GM21447 (cell line): ENCODE measurements around the gene NFATC1.

Experiments
- ATAC-seq: cut with Tn5 transposase; IDR thresholded peaks from one replicate; pipeline ENCODE4 v1.9.1; 2021; ENCODE audit not compliant: unreplicated experiment

Gene NFATC1

DNA sequence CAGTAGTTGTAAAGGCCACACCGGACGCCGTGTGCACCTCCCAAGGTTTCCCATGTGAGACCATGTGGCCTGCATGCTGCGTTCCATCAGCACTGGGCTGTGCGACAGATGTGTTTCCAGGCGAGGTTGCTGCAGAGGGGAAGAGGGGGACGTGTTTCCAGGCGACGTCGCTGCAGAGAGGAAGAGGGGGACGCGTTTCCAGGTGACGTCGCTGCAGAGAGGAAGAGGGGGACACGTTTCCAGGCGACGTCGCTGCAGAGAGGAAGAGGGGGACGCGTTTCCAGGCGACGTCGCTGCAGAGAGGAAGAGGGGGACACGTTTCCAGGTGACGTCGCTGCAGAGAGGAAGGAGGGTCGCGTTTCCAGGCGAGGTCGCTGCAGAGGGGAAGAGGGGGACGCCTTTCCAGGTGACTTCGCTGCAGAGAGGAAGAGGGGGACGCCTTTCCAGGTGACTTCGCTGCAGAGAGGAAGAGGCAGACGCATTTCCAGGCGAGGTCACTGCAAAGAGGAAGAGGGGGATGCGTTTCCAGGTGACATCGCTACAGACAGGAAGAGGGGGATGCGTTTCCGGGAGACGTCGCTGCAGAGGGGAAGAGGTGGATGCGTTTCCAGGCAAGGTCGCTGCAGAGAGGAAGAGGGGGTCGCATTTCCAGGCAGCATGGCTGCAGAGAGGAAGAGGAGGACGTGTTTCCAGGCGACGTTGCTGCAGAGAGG is 24.5 kb downstream of the NFATC1 start:
- no peak for ATAC-seq

DNA sequence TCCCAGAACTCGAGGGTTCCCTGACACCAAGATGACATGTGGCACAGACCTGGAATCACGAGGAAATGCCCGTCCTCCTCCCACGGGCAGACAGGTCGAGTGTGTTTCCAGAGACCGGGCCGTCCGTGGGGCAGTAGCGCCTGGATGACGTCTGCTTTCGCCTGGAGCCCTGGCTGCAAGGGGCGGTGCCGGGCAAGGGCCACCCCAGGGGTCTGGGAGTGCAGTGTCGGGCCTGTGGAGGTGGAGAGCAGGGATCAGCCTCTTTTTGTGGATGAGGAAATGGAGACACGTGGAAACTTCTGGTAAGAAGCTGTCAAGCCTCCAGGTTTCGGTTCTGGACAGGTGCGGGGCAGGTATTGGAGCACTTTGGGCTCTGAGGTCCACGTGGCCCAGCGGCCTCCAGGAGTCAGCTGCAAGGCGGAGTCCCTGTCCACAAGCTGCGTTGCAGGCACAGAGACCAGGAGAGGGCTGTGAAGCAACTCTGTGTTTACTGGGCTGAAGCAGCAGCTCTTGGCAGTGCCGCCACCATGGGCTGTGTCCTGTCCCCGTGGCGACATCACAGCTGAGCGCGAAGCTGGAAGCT is 25.6 kb downstream of the NFATC1 start:
- ATAC-seq: no peak

DNA sequence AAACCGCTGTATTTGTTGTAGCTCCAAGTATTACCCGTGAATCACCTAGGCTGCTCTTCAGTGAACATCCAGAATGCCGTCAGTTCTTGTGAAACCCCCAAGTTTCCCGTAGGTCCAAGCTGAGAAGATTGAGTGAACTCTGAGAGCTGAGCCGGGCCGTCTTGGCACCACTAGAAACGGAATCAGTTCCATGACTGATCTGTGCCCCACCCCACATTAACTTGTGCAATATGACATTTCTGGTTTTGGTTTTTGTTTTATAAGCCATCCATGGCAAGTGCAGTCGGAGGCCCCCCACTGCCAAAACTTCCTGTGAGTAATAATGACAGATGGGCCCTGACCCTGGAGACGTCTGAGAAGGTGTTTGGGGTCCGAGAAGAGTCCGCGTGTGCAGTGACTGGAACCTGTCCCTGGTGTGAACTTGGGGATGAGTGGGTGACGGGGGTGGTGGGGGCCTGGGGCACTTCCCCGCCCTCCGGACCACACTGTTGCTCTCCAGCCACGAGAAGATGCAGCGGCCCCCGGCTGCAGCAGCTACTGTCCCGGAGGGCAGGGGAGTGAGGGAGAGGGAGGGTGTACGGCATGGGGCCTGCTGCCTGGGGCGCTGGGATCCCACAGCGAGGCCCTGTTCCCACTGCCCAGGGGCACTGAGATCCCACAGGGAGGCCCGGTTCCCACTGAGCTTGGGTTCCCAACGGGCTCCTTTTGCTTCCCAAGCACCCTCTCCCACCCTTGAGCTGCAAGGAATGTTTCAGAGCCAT is 26.5 kb downstream of the NFATC1 start:
- ATAC-seq: peak; percentile 68

DNA sequence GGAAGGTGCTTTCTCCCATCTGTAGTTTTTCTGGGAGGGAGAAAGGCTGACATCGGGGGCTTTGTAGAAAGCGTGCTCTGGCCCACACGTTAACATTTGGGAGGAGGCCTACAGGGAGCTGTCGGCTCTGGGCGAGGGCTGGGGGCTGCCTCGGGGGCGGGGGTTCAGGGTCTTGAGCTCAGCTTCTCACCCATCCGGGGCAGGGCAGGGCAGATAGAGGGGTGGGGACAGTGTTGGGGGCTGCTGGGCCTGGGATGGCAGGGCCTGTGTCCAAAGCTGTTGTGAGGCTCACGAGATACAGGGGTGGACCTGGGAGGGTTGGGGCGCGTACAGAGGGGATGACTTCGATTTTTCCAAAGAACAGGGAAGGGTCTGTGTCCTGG is 27.0 kb downstream of the NFATC1 start:
- ATAC-seq: no peak

DNA sequence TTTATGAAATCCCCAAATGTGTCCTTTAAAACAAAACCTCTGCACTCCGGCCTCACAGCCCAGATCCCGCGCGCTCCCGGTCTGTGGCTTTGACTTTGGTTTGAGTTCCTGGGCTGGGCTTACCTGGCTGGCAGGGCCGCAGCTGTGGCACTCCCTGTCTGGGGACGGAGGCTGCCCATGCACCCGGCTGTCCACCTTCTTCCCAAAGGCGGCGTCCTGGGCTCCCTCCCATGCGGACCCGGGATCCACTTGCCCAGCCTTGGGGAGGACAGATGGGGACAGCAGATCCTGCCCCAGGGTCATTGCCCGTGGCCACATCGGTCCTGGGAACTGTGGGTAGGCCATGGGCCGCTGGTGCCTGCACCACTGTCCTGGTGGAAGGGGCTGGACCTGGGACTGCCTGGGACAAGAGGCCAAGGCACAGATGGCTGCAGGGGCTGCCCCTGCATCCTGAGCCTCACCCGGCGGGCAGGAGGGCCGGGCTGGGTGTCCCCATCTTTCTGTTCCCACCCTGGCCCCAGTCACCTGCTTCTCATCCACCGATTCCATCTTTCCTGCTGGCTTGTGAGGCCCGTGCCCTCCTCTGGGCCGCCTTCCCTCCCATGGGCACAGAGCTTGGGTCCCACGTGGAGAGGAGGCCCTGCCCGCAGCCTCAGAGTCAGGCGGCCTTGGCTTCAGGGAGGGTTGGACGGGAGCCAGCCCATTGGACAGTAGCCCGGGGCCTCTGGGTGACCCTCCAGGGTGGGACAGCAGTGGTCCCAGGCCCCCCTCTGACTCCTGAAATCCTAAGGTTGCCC is 27.7 kb downstream of the NFATC1 start:
- ATAC-seq: no peak

DNA sequence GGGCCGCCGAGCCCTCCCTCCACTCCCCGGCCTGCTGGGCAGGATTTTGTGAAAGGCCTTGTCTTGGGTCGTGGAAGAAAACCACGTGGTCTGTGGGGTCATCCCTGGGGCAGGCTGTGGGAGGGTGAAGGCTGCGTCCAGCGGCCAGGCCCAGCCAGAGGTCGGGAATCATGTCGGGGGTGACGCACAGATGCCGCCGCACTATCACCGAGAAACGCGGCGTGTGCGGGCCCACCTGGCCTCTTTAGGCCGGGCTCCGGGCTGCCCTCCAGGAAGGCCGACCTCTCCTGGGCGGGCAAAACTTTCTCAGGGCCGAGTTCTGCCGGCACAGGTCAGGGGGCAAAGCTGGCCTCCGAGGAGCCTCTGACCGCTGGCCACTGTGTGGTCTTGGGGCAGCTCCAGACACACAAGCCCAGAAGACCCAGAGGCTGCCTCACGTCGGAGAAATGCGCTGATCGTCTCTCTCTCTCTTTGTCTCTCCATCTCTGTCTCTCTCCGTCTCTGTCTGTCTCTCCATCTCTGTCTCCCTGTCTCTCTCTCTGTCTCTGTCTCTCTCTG is 28.4 kb downstream of the NFATC1 start:
- ATAC-seq: no peak

DNA sequence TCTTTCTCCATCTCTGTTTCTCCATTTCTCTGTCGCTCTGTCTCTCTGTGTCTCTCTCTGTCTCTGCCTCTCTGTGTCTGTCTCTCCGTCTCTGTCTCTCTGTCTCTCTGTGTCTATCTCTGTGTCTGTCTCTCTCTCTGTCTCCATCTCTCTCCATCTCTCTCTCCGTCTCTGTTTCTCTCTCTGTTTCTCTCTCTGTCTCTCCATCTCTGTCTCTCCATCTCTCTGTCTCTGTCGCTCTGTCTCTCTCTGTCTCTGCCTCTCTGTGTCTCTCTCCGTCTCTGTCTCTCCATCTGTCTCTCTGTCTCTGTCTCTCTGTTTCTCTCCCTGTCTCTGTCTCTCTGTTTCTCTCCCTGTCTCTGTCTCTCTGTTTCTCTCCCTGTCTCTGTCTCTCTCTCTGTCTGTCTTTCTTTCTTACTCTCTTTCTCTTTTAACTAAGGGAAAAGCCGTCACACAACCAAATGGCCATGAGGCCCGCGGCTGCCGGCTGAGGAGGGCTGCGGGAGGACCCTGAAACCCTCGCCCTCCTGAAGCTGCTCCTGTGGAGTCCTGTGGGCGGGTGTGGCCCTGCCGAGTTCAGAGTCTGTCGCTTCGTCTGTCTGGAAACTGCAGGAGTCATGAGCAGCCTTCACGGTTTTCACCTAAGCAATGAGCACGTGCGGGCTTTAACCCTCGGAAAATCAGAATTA is 29.3 kb downstream of the NFATC1 start:
- no peak for ATAC-seq

DNA sequence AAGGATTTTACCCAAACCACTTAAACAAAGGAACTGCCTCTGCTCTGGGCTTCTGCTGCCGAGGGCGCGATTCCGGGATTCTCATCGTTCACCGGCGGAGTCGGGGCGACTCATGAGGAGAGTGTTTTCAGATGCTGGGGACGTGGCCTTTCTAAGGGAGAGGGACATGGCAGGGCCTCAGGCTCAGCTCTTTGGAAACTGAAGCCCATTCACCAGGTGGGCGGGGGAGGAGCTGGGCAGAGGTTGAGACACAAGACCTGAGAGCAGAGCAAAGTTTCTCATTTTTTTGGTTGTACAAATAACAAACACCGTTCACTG is 29.8 kb downstream of the NFATC1 start:
- no peak for ATAC-seq

DNA sequence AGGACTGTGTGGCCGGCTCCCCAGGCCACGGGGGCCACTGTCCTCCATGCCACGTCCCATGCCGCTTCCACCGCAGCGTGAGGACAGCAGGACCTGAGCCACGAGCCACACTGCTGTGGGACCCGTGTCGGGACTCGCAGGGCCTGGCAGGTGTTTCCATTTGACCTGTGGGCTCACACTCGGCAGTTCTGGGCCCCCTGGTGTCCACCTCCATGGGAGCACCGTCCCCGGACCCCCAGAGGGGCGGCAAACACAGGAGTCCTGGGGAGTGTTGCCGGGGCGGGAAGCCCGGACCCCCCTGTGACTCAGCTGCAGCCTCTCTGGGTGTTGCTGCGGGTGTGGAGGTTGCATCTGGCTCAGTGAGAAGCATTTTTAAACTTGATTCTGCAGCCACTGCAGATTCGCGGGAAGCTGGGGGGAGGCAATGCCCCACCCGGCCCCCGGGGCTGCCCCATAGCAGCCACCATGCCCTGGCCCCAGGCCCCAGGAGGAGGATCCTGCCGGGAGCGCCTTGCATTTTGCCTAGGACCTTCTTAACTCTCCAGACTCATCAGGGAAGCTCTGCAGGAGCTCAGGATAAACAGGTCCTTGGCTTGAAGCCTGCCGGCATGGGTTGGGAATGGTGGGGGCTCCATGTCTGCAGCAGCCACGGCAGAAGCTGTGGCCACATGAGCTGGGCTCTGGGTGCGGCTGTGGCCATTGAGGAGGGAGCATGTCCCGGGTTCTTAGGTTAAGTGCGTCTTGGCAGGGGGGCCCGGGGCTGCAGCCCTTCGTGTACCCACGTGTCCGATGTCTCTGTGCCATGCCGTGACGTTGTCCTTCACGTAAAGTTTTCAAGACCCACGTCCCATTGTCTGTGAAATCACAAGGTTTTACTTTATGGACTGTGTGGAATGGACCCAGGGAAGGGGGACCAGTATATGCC is 30.9 kb downstream of the NFATC1 start:
- ATAC-seq: no peak

DNA sequence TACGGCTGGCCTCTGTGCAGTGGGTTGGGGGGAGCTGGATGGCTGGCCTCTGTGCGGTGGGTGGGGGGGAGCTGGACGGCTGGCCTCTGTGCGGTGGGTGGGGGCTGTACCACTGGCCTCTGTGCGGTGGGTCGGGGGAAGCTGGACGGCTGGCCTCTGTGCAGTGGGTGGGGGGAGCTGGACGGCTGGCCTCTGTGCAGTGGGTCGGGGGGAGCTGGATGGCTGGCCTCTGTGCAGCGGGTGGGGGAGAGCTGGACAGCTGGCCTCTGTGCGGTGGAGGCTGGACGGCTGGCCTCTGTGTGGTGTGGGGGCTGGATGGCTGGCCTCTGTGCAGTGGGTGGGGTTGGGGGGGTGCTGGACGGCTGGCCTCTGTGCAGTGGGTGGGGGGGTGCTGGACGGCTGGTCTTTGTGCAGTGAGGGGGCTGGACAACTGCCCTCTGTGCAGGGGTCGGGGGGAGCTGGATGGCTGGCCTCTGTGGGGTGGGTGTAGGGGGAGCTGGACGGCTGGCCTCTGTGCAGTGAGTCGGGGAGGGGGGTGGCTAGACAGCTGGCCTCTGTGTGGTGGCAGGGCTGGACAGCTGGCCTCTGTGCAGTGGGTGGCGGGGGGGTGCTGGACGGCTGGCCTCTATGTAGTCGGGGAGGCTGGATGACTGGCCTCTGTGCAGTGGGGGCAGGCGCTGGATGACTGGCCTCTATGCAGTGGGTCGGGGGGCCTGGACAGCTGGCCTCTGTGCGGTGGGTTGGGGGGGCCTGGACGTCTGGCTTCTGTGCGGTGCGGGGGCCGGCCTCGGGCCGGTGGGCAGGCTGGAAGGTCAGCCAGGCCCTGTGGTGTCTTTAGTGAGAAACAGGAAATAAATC is 31.9 kb downstream of the NFATC1 start:
- no peak for ATAC-seq

DNA sequence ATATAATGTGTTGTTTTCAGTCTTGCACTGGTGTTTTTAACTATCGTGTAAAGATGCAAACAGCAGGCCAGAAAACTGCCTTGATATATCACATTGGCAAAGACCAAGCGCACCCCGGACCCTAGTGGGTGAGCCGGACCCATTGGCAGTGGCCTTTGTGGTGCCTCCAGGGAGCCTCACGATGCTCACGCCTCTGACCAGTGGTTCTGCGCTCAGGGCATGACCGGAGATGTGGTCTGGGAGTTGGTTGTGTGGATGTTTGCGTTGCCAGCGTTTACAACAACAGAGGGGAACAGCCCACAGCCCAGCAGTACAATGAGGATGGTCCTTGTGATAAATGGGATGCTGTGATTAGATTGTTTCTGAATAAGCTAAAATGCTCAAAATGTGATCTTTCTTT is 32.6 kb downstream of the NFATC1 start:
- ATAC-seq: no peak

DNA sequence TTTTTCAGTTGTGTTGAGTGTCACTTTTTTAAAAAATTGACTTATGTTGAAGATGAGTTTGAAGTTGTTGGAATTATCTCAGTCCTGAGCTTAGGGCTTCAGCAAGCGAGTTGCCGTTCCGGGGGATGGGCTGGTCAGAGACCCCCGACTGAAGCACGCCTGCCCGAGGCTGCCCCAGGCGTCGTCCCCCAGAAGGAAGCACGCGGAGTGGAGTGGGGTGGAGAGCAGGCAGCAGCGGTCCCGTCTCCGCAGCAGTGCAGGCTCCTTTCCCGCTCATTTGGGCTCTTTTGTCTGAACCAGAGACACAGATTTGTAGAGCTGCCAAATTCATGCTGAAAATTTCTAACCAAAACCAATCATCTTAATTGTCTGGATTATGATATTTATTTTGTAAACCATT is 33.7 kb downstream of the NFATC1 start:
- ATAC-seq: no peak

DNA sequence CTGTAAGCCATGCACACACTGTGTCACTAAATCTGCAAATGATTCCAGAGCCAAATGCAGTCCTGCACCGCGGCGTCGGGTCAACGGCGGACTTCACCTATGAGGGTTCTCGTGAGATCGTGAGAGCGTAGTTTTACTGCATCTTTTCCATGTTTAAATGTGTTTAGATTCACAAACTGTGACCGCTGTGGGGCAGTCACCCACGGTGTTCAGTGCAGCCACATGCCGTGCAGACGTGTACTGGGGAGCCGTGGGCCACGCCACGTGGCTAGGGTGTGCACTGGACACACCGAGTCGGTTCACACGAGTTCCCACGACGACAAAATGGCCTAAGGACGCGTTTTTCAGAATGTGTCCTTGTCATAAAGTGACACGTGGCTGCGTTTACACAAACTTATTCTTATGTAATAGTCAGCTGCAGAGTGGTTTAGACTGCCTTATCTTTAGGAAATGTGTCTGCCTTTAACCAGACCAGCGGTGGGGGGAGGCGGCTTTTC is 34.1 kb downstream of the NFATC1 start:
- ATAC-seq: no peak

DNA sequence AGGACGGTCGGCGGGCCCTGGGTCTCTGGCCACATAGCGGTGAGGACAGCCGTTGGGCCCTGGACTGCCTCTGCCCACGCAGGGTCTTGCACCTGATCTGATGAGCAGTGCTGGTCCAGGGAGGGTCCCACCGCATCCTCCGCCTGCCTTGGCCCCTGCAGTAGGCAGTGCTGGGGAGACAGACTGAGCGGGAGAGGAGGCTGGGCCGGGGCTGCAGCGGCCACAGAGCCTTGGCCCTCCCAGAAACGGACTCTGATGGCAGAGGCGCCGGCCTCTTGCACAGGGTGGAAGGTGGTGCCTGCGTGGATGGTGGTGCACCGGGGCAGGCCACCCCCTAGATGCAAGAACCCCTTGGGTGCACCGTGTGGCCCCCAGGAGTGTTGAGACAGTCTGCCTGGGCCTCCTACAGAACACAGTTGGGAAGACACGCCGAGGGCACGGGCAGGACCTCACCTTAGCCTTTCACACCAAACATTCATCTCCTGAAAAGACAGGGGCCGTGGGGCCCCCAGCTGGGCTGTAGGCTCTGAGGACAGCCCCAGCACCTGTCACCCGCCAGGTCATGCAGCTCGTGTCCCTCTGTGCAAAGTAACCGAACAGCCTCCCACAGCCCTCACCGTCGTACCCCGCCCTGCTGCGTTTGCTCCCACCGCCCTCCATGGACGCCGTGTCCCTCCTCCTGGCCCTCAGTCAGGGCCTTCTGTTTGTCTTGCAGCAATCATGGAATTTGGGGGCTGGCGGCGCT is 36.8 kb downstream of the NFATC1 start:
- no peak for ATAC-seq

DNA sequence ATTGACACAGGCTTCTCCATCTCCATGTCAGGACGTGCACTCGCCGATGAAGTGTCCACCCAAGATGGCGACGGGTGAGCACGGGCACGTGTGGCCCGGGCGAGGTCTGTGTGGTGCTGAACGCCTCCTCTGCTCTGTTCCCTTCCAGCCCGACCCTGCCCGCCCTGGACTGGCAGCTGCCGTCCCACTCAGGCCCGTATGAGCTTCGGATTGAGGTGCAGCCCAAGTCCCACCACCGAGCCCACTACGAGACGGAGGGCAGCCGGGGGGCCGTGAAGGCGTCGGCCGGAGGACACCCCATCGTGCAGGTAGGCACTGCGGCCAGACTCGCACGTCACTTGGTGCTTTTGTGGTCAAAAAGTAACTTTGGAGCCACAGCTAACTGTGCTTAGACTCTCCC is 37.7 kb downstream of the NFATC1 start:
- no peak for ATAC-seq

DNA sequence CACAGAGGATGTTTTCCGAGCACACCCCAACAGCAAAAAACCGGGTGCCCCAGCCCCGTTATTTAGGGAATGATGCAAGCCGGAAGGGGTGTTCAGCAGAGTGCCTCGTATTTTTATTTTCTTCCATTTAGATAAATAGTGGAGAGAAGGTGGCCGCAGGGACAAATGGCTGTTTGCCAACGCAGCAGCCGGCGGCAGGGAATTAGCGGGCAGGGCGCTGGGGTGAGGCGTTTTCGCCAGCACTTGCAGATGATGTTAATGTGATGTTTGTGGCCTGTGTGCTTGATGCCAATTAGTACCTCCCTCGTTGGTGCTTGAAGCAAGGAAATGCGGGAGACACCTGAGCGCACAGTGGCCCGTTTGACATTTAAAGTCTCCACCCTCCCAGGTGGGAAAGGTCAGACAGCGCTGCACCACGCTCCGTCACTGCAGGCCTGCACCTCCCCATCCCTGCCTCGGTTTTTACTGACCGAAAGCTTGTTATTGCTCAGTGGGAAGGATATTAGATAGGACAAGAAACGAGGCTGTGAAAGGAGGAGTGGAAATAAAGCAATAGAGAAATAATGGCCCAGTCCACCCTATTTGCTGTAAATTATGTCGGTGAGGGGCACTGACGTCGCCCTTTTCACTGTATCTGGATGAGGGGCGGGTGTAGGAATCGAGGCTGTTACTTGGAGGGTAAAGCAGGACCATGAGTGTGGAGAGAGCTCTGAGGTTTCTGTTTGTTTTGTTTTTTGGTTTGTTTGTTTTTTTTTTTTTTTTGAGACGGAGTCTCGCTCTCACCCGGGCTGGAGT is 39.1 kb downstream of the NFATC1 start:
- no peak for ATAC-seq
